Upper lobe of left lung (tissue), 6 donors: ENCODE data around the gene TMEM170B. TPM values are rescaled to one million over a fixed set of nuclear protein-coding genes. Genes with fewer than 3 reads are reported as not detected.

Experiments used
- ATAC-seq, 2 donors: fragments of 200-7000 bp; cut with Tn5 transposase; one replicate each; pipeline ENCODE4 v1.9.1; 2022; ENCODE audit warnings: mild to moderate bottlenecking in 2 of 2, moderate library complexity in 2 of 2; ENCODE audit not compliant: low FRiP score in 2 of 2
- DNase-seq, 2 donors: peaks; one replicate each; pipeline ENCODE4 v3.0.0-alpha.2; 2019 to 2020
- H3K27ac ChIP-seq, 4 donors: fragments of 200-600 bp; sonication (generic); one replicate each; pipeline ENCODE4 v1.5.1; 2016 to 2019
- H3K27me3 ChIP-seq, 4 donors: fragments of 200-600 bp; sonication (generic); one replicate each; pipeline ENCODE4 v1.5.1; 2017 to 2019
- H3K36me3 ChIP-seq, 4 donors: fragments of 200-600 bp; sonication (generic); one replicate each; pipeline ENCODE4 v1.5.1; 2016 to 2019
- H3K4me1 ChIP-seq, 4 donors: fragments of 200-600 bp; sonication (generic); one replicate each; pipeline ENCODE4 v1.5.1; 2018 to 2019
- H3K4me3 ChIP-seq, 4 donors: fragments of 200-600 bp; sonication (generic); one replicate each; pipeline ENCODE4 v1.5.1; 2017 to 2019; ENCODE audit warnings: mild to moderate bottlenecking in 2 of 4, moderate library complexity in 1 of 4
- H3K9me3 ChIP-seq, 4 donors: fragments of 200-600 bp; sonication (generic); one replicate each; pipeline ENCODE4 v1.5.1; 2018 to 2019
- CTCF ChIP-seq, 6 experiments: fragments of 450-650 bp in 4 of 6; fragments of 200-600 bp in 2 of 6; sonication (generic) in 2 of 6; IDR thresholded peaks; one replicate each; pipeline ENCODE4 v1.5.1; 2016 to 2019; ENCODE audit warnings: antibody characterized with exemption in 6 of 6
- EP300 ChIP-seq, 4 donors: sonication (generic); formaldehyde crosslinking; IDR thresholded peaks; one replicate each; pipeline ENCODE4 v1.5.1; 2017; ENCODE audit warnings: antibody characterized with exemption in 4 of 4, control low read depth in 2 of 4
- POLR2A ChIP-seq, 4 donors: fragments of 450-650 bp; IDR thresholded peaks; one replicate each; pipeline ENCODE4 v1.5.1; 2016 to 2017; ENCODE audit warnings: antibody characterized with exemption in 4 of 4, mild to moderate bottlenecking in 2 of 4
- POLR2AphosphoS5 ChIP-seq, 2 donors: sonication (generic); formaldehyde crosslinking; IDR thresholded peaks; one replicate each; pipeline ENCODE4 v1.5.1; 2017; ENCODE audit warnings: antibody characterized with exemption in 2 of 2
- WGBS, 2 donors: methylation state at CpG; one replicate each; pipeline ENCODE4 v1.1.5; 2017 to 2018; 5-methylcytosine and 5-hydroxymethylcytosine counted together
- total RNA-seq, 6 donors: library from RNA; depleted of rRNA in 4 of 6; stranded (reverse); fragments of >200 nt in 4 of 6; gene quantifications; one replicate each; pipeline versions ENCODE4 v1.1.0 to v1.2.1, GENCODE V29; 2016 to 2021
- donor health status: DM: no; HTN: no; CAD: no; lungs with moderate emphysema.
- donor health status: DM: no; HTN: yes; CAD: no; lungs with severe emphysema.

TMEM170B gene
- total RNA-seq, 6 donors from 2014 or later, result 3.0 to 12.9 (median 6.0) TPM

- H3K27me3 ChIP-seq, result no peaks in the 10 kb centered on the region
- no peak overlapping the region for H3K4me3 ChIP-seq
- DNase-seq (no peak), ATAC-seq (no peak)
- no peaks in the 10 kb centered on the region for H3K36me3 ChIP-seq
- no peaks in the 10 kb centered on the region for H3K9me3 ChIP-seq
- H3K4me1 ChIP-seq, result peaks cover 0 to 11% (median 8%) of the 10 kb centered on the region in 4 donors
- TF ChIP-seq EP300 (IDR thresholded peaks at IDR 0.05) (no peak), POLR2A (IDR thresholded peaks at IDR 0.05) (no peak), POLR2AphosphoS5 (IDR thresholded peaks at IDR 0.05) (no peak), CTCF (IDR thresholded peaks at IDR 0.05) (no peak)
- no peak overlapping the region for H3K27ac ChIP-seq
- WGBS, 2 donors, result 59% methylated on average over 5 of the region's 5 CpGs
These were observed 46.7 kb downstream of the TMEM170B start for GRCh38 chr6:11584244-11584643.

GRCh38 chr6:11585426-11586016 lies 48.0 kb downstream of the TMEM170B start:
- peak in 1 of 2 donors; percentile 64 for ATAC-seq
- TF ChIP-seq POLR2A (IDR thresholded peaks at IDR 0.05) (no peak), CTCF (IDR thresholded peaks at IDR 0.05) (peak in 5 of 6 experiments; percentile 36 to 70 (median 65)), EP300 (IDR thresholded peaks at IDR 0.05) (no peak)
- H3K4me3 ChIP-seq, result no peak overlapping the region
- DNase-seq, result no peak
- H3K4me1 ChIP-seq, result peaks cover 0 to 11% (median 8%) of the 10 kb centered on the region in 4 donors
- no peaks in the 10 kb centered on the region for H3K27me3 ChIP-seq
- H3K9me3 ChIP-seq, result no peaks in the 10 kb centered on the region
- no peak overlapping the region for H3K27ac ChIP-seq
- WGBS, 2 donors, result 9 to 19% methylated on average over 1 of the region's 1 CpG
- no peaks in the 10 kb centered on the region for H3K36me3 ChIP-seq

DNA sequence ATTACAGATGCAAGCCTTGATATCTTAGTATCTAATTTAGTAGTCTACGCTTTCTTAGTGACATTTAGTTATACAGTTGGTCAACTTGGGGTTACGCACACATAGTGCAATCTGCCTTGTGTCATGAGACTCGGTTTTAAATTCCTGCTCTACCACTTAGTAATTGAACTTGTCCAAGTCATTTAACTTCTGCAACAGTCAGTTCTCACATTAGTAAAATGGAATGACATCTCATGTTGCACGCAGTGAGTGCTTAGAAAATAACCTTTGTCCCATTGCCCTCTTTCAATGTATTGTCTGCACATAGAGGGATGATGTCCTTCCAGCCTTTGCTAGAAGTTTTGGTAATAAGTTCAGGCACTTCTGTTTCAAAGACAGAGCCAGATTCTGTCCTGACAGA lies 48.6 kb downstream of the TMEM170B start:
- Histone ChIP-seq H3K4me3 (no peak overlapping the region), H3K27me3 (no peaks in the 10 kb centered on the region), H3K36me3 (no peaks in the 10 kb centered on the region), H3K27ac (peak overlapping the region in 1 of 4 donors; percentile 4), H3K4me1 (peaks cover 0 to 11% (median 8%) of the 10 kb centered on the region in 4 donors), H3K9me3 (no peaks in the 10 kb centered on the region)
- no peak for TF ChIP-seq CTCF (IDR thresholded peaks at IDR 0.05)
- TF ChIP-seq POLR2A (IDR thresholded peaks at IDR 0.05), result no peak
- no peak for TF ChIP-seq EP300 (IDR thresholded peaks at IDR 0.05)
- no peak for TF ChIP-seq POLR2AphosphoS5 (IDR thresholded peaks at IDR 0.05)
- no peak for DNase-seq
- WGBS, 2 donors, result 64 to 72% methylated on average over 4 of the region's 4 CpGs
- no peak for ATAC-seq

DNA sequence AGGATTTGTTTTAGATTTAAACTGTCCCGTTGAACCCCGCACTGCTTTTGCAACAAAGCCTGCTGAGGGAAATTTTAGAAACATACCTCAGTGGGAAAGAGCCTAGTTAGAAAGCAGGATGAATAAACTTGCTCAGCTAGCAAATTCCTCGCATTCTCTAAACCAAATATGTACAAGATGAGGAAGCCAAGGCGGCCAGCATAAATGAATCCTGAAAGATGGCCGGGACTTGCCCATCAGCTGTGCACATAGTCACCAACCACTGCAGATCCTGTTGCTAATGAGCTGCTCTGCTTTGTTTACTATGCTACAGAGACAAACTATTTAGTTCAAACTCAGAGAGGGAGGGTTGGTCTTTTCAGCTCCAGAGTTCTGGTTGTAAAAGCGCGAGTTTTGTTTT lies 49.0 kb downstream of the TMEM170B start:
- no peak overlapping the region for H3K27ac ChIP-seq

More for the DNA sequence above, 49.0 kb downstream of the TMEM170B start:
- H3K36me3 ChIP-seq, result no peaks in the 10 kb centered on the region
- H3K4me1 ChIP-seq, result peaks cover 0 to 11% (median 8%) of the 10 kb centered on the region in 4 donors
- ATAC-seq (peak; percentile 66 to 76), DNase-seq (no peak)
- H3K9me3 ChIP-seq, result no peaks in the 10 kb centered on the region
- no peaks in the 10 kb centered on the region for H3K27me3 ChIP-seq
- H3K4me3 ChIP-seq, result no peak overlapping the region
- TF ChIP-seq POLR2A (IDR thresholded peaks at IDR 0.05) (no peak), EP300 (IDR thresholded peaks at IDR 0.05) (no peak), POLR2AphosphoS5 (IDR thresholded peaks at IDR 0.05) (no peak), CTCF (IDR thresholded peaks at IDR 0.05) (no peak)
- WGBS, 2 donors, result 59 to 66% methylated on average over 7 of the region's 7 CpGs
